ENCODE results near the gene MICU1. TPM values are rescaled to one million over a fixed set of nuclear protein-coding genes. Genes with fewer than 3 reads are reported as not detected.

MICU1 gene
- total and polyA plus RNA-seq, 2 of the 13 experiments (the other 11 are each of a cell fraction or from before 2014, with no cell fraction given), result 32.5 to 56.1 TPM

DNA sequence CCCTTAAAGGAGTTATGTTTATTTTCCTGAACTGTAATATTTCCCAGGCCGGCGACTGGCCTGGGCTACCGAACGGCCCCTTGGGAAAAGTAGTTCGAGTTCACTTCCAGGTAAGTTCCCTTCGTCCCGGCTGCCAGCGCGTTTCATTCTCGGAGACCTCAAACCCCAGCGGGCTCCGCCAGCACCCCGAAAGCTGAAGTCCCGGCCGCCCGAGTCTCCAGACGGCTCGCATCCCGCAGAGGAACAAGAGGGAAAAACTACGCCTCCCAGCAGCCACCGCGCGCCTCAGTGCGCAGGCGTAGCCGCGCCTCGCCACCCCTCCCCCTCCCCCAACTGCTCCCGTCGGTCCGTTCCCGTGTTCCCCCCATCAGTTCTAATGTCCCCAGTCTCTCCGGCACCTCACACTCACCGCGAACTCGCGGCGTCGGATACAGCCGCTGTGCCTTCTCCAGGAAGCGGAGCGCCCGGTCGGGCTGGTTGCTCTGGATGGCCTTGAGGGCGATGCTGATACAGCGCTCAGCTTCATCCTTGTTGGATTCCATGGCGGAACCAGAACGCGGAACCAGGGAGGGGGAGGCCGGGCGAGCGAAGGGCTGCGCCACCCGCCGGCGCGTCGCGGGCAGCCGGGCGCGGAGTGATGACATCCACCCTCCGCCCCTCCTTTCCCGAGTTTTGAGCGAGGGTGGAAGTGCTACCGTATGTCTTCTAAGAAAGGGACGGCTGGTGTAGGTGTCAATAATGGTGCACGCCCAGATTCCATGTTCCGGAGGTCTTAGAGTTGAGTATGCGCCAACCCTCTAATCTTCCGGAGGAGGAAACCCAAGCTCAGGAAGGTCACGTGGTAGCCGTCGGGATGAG is 271.3 kb downstream of the MICU1 start, which contains the start of gene DNAJB12 (continued):
- no peak; the same call in 1 of the 2 replicates for TF ChIP-seq HMGXB3 (CRISPR knock-in tag; IDR thresholded peaks at IDR 0.05; ENCODE audit: borderline replicate concordance)
- no peak for TF ChIP-seq NBN (conservative IDR thresholded peaks at IDR 0.05)
- TF ChIP-seq, protein P1, sequence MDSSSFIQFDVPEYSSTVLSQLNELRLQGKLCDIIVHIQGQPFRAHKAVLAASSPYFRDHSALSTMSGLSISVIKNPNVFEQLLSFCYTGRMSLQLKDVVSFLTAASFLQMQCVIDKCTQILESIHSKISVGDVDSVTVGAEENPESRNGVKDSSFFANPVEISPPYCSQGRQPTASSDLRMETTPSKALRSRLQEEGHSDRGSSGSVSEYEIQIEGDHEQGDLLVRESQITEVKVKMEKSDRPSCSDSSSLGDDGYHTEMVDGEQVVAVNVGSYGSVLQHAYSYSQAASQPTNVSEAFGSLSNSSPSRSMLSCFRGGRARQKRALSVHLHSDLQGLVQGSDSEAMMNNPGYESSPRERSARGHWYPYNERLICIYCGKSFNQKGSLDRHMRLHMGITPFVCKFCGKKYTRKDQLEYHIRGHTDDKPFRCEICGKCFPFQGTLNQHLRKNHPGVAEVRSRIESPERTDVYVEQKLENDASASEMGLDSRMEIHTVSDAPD (CRISPR knock-in tag; IDR thresholded peaks at IDR 0.05), result no peak
- no peak for TF ChIP-seq SP140L (CRISPR knock-in tag; IDR thresholded peaks at IDR 0.05; ENCODE audit: borderline replicate concordance)
- TF ChIP-seq MBD4 (IDR thresholded peaks at IDR 0.05; ENCODE audit: borderline replicate concordance, low read length), result no peak
- TF ChIP-seq, protein P2, sequence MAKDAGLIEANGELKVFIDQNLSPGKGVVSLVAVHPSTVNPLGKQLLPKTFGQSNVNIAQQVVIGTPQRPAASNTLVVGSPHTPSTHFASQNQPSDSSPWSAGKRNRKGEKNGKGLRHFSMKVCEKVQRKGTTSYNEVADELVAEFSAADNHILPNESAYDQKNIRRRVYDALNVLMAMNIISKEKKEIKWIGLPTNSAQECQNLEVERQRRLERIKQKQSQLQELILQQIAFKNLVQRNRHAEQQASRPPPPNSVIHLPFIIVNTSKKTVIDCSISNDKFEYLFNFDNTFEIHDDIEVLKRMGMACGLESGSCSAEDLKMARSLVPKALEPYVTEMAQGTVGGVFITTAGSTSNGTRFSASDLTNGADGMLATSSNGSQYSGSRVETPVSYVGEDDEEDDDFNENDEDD (CRISPR knock-in tag; IDR thresholded peaks at IDR 0.05; ENCODE audit: borderline replicate concordance), result peak; percentile 52; the same call in 1 of the 2 replicates
- TF ChIP-seq ZFP36 (IDR thresholded peaks at IDR 0.05; ENCODE audit: borderline replicate concordance, low read depth, low read length, partially characterized antibody), result no peak
- TF ChIP-seq BRD4 (CRISPR knock-in tag; IDR thresholded peaks at IDR 0.05), result peak; percentile 83; the same call in 1 of the 2 replicates
- peak; percentile 91 for TF ChIP-seq SP4 (CRISPR knock-in tag; IDR thresholded peaks at IDR 0.05)
- TF ChIP-seq ATAD3A (CRISPR knock-in tag; IDR thresholded peaks at IDR 0.05), result no peak
- no peak for TF ChIP-seq ZBTB40 (IDR thresholded peaks at IDR 0.05)
- peak; percentile 87 for TF ChIP-seq ZBTB40 (CRISPR knock-in tag; IDR thresholded peaks at IDR 0.05)

Data from HepG2 (cell line).